Activated CD4-positive, CD25-positive, alpha-beta regulatory T cell treated with anti-CD3 and anti-CD28 coated beads, Interleukin-2, amount 50 U/mL, for 24 hours (primary cell): ENCODE data around the gene ZDHHC22.

Experiments
- ATAC-seq, 2 donors: fragments of 150-1000 bp; cut with Tn5 transposase; one replicate each; pipeline ENCODE4 v1.10.0; 2021; ENCODE audit warnings: mild to moderate bottlenecking in 1 of 2, moderate library complexity in 1 of 2

The ZDHHC22 gene

DNA sequence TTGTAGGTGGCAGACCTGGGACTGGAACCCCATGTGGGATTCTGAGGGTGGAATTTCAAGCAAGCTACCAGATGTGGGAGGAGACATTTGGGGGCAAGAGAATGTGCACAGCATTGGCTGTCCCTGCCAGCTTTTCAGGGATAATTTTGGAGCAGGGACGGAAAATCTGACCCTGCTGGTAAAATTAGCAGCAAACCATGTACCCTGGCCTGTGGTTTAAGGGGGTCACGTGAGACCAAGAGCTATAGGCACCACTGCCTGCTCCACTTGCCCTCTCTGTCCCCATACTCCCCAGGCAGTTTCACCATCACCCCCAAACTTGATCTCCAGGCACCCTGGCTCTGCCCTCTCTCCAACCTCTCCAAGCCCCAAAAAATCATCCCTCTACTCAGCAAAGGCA is 13.5 kb upstream of the ZDHHC22 start:
- no peak for ATAC-seq

DNA sequence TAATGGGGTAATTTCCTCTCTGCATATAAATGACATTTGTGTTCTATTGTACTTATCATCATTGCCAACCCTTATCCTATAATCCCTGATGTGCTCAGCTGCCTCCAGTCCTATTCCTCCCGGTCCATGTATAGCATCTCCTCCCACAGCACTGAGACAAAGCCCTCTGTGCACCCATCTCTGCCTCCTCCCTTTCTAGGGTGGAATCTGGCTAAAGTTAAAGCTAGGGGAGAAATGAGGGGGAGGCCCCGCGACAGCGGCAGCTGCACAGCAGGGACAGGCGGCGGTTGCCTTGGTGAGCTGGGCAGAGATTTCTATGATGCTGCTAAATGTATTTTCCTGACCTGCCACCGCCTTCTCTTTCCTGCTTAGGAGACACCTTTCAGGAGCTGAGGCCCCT is 12.8 kb upstream of the ZDHHC22 start:
- no peak for ATAC-seq

DNA sequence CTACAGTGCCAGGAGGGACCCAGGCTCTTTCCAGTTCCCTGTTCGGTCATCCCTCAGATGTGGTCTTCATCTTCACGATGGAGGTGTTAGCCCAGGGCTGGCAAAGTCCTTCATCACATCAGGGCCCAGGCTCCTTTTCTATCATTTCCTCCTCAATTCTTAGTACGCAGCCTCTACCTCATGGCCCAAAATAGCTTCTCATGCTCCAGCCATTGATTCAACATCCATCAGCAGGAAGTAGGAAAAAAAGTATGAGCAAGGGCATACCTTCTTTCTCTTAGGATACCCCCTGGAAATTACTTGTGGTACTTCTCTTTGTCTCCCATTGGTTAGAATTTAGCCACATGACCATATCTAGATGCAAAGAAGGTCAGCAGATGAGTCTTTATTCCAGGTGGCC is 12.2 kb upstream of the ZDHHC22 start:
- ATAC-seq: no peak

DNA sequence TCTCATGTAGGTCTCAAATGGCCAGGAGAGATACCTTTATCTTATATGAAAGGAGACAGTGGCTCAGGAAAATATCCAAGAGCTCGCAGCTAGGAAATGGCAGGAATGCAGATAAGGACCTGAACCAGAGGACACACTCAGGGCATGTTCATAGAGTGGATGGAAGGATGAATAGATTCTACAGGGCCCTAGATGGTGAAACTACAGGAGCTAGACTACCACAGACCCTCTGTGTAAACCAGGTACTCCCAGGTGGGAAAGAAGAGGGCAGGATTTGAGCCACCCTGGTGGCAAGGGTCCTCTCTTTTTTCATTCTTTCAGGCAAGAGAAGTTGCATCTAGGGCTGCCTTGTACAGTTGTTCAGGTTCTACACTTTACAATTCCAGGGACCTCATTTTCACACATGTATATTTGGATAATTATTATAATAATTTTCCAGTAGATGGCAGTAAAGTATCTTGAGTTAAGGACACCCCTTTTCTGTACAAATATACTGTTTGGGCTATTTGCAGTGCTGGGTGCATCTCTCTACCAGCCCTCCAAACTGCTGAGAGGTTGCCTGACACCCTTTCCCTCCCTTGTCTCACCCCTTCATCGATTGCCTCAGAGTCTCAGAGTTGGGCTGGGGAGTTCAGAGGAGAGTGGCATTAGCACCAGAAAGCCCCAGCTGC is 10.5 kb upstream of the ZDHHC22 start:
- ATAC-seq: peak in 1 of 2 donors; percentile 38

DNA sequence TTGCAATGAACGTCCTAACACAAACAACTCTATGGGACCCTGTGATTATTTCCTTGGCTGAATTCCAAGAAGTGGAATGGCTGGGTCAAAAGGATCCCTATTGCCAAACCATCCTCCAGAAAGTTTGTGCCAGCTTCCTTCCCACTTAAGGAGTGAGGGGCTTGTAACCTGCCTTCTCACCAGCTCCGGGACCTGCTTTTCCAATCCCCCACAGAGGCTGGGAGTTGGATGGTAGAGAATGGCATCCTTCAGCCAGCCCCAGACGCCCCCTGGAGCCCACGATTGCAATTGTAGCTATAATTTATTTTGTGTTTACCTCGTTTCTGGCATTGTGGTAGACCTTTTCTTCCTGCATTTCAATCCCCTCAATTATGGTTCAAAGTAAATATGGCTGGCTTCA is 9.7 kb upstream of the ZDHHC22 start:
- no peak for ATAC-seq

DNA sequence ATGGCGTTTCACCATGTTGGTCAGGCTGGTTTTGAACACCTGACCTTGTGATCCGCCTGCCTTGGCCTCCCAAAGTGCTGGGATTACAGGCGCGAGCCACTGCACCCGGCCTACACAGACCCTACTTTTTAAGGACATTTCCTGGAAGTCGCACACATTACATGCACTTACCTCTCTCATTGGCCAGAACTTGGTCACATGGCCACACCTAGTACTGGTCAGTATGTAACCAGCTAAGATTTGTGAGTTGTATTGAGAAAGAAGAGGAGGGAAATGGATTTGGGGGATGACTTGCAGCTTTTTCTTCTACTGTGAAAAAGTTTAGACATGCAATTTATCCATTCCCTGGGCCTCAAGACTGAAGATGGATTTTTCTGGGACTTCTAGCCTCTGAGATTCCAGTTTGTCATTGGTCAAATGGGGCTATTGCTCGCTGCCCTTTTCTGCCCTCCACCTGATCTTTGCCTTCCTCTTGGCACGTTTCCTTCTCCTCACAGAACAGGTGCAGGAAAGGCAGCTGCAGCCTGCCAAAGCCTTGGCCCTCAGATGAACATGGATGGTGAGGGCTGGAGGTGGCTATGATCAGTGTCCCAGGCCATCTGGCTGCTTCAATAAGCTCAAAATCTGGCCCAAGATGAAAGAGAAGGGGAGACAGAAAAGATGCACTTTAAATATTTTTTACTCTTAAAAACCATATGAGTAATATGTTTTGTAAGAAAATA is 7.1 kb upstream of the ZDHHC22 start:
- ATAC-seq: no peak

DNA sequence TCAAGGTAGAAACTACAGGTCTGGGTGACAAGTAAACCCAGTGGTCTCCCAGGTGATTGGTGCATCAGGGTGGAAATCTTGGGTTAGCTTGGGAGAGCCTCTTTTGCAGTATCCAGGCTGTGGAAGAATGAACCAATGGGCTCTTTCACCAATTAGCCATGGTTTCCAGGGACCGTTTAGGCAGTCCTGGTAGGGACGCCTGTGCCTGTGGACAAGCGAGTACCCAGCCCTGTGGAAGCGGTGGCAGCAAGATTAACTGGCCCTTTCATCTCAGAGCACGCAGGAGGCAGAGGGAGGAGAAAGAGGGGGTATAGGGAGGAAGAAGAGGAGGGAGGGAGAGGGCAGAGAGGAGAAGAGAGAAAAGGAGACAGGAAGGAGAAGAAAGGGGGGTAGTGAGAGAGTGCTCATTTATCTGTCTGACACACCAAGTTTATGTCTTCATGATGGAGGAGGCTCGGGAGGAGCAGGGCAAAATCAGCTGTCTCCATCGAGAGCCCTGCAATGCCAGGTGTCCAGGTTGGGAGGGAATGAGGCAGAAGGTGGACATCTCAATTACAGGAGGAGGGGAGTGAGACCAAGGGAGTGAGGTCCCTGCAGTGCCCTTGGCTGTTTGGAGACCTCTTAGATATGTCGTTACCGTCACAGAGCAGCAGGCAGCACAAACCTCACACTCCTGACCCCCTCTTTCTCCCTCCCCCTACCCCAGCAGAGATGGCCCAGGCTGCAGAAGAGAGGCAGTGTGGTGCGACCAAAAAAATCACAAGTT is 4.6 kb upstream of the ZDHHC22 start:
- ATAC-seq: no peak

DNA sequence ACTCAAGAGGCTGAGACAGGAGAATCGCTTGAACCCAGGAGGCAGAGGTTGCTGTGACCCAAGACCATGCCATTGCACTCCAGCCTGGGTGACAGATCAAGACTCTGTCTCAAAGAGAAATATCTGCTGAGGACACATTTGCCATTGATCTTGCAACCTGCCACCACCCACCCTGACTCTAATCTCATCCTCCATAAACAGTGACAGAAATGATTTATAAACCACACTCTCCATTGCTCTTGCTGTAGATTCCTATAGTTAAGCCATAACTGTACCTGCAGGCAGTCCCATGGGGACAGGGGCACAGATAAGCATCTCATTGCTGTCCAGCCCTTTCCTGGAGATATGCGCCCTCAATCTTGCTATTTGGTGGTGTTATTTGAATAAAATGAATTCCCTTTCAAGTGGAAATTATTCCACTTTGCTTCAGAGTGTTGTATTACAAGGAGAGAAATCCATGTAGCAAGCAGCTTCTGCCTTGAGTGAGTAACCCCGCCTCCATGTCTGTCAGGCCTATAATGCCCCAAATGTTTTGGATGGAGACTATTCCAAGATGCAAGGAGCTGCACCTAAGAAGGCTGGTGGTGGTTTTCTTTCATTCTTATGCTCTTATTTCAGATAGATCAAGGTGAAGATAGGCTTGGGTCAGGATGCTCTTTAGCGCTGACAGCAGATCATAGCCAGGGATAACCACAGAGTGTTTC is 3.0 kb upstream of the ZDHHC22 start:
- no peak for ATAC-seq

DNA sequence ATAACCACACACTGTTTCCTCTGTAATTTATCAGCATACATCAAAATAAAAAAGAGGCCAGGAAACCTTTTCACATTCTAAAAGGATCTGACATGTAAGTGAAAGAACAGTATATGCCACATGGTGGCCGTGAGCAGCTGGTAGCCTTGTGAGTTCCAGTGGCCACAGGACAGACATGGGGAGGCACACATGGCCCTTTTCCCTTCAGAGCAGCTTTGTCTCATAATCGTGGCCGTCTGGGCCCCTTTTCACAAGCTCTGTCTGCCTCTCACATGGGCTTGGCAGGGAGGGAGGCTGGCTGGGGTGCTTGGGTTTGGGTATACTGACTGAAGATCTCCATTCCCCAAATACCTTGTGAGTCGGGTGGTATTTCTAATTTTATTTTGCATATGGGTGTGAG is 1.5 kb upstream of the ZDHHC22 start:
- no peak for ATAC-seq

DNA sequence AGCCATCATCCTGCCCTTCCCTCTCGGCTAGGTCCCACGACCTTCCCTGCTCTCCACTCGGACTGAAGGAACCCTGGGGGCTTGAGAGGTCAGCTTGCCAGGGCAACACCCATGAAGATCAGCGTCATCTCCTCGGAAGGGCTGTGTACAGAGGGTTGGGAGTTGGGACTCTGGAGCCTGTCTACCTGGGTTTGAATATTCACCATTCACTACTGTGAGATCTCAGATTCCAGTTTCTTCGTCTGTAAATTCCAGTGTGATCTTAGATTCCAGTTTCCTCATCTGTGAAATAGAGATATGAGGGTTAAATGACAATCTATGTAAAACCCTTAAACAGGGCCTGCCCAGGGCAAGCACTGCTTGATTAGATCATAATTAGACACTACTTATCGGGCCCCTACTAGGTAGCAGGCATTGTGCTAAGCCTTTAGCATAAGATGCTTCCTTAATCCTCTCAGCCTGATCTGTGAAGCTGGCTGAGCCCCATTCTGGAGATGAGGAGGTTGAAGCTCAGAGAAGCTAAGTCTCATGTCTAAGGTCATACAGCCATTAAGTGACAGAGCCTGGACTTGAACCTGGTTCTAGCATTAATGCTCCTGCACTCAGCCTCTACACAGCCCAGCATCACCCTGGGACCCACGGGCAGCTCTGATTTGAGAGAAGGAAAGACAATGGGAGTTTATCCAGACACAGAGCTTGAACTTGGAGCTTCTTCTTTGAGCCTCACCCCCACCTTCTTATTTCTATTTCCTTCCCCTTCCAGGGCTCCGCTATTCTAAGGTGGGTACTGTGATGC is 612 bp upstream of the ZDHHC22 start:
- no peak for ATAC-seq

DNA sequence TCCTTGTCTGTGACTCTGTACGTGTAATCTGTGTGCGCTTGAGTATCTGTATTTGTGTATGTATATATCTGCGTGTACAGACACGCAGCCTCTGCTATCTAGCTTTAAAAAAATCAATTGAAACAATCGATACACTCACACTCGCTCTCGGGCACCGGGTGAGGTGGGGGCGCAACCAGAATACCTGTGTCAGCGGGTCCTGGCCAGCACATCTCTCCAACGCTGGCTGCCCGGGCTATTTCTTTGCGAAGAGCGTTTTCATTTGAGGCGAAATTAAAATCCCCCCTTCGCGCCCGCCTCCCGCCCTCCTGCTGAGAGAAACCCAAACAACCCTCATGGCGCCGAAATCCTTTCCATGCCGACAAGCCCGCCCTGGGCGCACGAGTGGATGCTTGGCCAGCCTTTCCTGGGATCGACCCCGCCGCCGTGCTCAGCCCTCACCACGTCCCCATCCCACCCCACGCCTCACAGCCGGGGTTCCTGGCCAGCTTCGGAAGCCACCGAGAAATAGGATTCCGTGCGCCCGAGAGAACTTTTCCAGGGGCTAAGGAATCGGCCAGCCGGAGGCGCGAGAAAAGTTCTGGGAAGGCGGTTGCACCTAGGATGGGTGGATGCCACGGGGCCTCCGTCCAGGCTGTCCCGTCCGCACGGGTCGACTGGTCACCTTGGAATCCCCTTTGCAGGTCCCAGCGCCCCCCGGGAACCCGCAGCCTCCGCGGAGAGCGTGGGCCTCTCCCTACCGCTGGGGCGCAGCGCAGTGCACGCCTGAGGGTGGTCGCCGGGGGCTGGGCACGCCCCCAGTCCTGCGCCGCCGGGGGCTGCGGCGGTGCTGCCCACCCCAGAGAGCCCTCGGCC is 1.0 kb downstream of the ZDHHC22 start:
- ATAC-seq: no peak

DNA sequence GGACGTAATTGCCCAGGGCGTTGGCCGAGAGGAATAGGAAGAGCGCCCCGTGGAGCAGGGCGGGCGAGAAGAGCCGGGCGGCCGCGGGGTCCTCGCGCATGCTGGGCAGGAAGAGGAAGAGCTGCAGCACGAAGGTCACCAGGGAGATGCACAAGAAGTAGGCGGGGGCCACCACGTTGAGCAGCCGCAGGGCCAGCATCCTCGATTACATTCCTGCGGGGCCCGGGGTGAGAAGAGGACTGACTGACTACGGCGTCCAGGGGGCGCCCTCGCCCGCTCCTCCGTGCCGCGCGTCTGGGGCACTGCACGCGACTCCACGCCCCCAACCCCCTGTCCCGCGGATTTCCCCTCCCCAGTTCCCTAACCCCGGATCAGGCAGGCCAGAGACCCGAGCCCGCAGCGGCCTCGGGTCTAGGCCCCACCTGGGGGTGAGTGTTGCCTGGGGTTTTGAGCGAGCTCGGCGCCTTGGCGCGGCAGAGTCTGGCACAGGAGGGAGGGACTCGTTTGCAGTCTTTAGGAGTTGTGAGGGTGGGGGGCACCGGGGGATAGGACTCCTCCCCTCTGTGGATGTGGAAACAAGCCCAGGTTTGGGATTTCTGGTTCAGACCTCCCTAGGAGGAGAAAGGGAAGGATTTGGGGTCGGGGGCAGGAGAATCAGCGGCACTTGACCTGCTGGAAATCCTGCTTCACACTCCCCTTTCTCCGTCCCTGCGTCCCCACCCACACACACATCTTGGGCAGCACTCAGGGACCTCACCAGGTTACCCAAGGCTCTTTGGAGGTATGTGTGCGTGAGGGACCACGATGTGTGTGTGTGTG is 1.8 kb downstream of the ZDHHC22 start:
- ATAC-seq: peak; percentile 23 to 72

DNA sequence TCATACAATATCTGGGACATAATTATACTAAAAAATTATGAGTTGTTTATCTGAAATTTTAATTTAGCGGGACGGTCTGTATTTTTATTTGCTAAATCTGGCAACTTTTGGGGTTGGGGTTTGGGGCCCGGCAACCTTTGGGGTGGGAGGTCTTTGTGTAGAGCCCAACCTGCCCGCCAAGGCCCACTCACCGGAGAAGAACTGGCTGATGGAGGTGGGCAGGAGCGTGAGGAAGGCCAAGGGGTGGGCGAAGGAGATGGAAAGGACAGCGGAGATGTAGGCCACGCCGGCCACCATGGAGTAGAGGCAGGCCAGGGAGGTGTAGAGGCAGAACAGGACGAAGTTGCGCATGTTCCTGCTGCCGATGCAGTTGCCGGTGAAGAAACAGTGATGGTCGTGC is 2.6 kb downstream of the ZDHHC22 start:
- ATAC-seq: no peak

DNA sequence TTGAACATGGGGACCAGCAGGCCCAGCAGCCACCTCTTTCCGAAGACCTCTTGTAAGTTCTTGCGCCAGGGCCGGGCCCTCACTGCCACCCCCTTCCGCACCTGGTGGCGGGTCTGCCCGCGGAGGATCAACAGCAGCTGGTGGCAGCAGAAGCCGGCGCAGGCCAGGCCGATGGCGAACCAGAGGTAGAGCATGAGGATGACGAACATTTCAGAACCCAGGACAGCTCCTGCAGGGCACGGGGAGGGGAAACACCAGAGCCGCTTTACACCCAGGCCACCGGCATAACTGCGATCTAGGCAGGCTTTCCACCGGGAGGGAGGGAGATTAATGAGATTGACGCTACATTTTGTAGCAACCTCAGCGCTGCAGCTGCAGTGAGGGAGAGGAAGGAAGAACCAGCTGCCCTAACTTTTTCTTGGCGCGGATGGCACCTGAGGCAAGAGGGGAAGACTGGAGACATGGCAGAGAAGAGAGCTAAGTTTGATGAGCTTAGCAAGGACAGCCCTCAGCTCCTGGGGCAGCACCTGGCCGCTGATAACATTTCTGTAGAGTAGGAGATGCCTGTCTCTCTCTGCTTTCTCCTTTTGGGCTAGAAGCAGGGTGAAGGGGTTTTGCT is 7.8 kb downstream of the ZDHHC22 start:
- peak; percentile 32 to 62 for ATAC-seq

DNA sequence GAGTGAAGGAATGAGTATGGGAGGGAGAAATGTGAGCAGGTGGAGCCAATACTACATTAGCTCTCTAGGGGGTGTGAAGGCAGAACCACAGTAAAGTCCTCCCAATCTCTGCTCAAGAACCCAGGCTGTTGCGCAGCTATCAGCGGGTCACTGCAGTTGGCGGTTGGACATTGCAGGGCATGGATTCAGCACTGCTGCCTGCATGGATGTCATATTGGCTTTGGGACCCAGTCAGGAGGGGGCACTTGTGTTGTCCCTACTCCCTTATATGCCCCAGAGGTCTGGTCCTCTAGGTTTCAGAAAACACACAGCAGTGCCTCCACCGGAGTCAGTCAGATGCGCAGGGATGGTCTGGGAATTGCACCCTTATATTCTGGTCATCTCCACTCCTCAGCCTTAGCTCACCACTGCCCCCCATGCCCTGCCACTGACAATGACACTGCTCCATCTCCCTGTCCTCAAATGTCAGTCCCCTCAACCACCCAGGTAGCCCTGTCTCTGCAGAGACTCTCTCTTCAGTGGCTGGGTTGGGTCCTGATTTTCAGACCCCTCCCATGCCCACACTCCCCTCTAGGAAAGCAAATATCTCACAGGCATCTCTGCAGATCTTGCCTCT is 9.6 kb downstream of the ZDHHC22 start:
- no peak for ATAC-seq

DNA sequence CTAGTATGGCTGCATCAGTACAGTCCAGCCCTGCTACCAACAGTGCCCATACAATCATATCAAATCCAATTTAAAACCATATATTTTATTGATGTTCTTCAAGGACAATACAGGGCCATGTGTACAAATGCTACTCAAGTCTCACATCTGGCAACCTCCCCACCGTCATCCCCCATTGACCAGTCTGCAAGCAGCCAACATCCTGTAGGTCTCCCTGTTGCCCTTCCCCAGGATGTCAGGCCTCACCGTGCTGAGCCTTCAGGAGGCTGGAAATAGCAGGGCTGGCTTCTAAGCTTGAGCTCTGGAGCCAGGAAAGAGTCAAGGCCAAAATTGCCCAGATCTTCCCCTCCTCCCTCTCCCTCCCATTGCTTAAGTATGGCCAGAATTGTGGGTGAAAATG is 10.4 kb downstream of the ZDHHC22 start:
- no peak for ATAC-seq

DNA sequence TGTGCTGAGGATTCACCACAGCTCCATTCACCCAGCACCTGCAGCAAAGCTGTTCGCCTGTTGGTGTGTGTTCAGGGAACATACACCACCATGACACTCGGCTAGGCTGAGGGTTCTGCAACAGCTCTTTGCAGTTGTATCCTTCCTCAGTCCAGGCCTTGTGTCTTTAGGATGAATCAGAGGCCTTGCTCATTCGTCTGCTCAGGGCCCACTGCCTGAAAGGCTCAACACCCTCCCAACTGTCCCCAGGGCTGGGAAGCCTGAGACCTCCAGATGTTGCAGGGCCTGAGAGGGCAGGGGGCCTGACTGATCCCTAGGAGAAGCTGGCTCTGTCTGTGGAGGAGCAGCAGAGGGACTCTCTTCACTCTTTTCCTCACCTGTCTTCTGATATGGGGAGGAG is 11.2 kb downstream of the ZDHHC22 start:
- ATAC-seq: no peak

DNA sequence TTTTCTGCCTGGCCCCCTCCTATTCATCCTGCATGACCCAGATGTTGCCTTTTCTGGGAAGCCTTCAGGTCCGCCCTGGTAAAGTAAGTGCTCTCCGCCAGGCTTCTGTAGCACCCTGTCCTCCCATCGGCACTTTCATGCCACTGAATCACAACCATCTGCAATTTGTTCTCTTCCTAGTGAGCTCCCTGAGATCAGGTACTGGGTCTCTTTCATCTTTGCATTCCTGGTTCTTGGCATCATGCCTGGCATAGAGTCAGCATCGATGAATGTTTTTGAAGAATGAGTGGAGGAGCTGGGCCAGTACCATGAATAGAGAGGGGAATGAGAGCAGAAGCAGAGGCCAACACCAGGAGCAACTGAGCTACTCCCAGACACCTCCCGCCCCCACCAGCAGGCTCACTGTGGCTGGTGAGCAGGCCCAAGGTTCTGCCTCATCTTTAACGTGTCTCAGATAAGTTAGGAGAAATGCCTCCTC is 13.1 kb downstream of the ZDHHC22 start:
- ATAC-seq: no peak

DNA sequence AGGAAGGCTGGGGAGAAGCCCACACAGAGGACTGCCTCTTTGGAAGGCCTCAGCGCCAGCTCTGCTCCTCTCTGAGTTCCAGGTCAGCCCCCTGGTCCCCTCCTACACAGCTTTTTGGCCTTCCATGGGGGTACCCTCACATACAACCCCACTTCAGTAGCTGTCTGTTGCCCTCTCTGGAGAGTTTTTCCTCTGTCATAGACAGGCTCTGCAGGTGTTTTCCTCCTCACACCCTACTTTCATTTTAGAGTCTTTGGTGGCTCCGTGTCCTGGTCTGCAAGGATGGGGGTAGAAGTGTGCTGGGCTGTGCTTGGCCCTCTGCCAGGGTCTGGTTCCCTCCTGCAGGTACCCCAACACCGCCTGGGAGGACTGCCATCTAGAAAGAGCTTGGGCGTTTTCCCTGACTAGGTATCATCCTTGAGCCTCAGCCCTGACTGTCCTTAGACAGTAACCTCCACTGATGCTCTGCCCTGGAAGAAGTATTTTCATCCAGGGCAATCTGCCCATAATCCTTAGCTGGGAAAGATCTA is 15.1 kb downstream of the ZDHHC22 start:
- ATAC-seq: no peak
